Measurements from ENCODE around the gene CELF2. TPM values are rescaled to one million over a fixed set of nuclear protein-coding genes. Genes with fewer than 3 reads are reported as not detected.
"Not testable (repeated sequence)": the region's sequence is repeated elsewhere in the genome, so short reads cannot be mapped to it uniquely, and the experiment has no call there.

Gene CELF2
- 3.5 TPM for total RNA-seq

- peak; percentile 70 for ATAC-seq
Measured at GRCh38 chr10:11017570-11018431, at the start of gene CELF2. Gene CELF2 (plus strand): TSS chr10:11017872. CDS start chr10:11018090, 218 bp downstream.

DNA sequence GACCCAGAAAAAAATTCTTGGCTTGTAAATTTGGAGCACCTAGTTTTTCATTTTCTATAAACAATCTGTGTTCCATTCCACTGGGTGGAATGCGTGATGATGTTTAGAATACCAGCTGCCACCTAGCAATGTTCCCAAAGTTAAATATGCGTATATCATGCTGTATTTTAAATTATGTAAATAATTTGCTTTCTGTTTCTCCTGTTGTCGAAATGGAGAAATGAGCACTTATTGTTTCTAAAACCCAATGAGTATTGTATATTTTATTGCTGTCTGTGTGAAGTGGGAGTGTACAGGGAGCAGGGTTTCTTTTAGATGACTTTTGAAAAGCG is 49.4 kb upstream of the CELF2 start:
- no peak for ATAC-seq

DNA sequence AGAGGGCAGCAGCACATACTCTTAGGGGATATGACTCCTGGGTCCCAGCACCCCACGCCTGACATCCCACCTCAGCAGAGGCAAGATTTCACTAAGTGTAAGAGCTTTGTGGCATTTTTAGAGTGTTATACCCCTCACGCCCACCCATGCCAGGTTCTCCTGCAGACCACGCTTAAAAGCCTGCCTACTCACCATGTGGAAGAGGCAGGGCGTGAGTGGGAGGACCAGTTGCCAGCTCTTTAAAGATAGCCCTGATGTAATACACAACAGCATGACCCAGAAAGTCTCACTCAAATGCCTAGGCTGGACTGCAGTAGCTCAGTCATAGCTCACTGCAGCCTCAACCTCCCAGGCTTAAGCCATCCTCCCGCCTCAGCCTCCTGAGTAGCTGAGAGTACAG is 44.4 kb upstream of the CELF2 start:
- no peak for ATAC-seq

- peak; percentile 44 for ATAC-seq
Measured at GRCh38 chr10:10975647-10976046, 42.0 kb upstream of the CELF2 start.

DNA sequence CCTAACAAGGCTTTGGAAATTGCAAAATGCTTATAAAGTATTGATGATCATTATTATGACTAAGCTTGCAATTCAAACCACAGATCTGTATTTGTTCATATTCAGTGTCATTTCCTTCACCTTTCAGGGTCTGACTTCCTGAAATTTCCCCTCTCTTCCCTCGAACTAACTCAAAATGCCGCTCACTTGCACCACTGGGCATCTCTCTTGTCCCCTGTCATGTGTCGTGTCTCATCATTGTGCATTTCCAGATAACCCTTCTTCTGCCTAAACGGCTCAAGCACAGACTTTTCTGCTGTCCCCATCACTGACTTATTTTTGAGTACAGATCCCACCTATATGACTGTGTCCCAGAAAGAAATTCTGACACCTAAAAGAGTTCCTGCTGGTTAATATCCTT is 41.0 kb upstream of the CELF2 start:
- no peak for ATAC-seq

- no peak for ATAC-seq
Measured at GRCh38 chr10:10977226-10977956, 40.3 kb upstream of the CELF2 start.

GRCh38 chr10:10977978-10978377 is 39.7 kb upstream of the CELF2 start:
- no peak for ATAC-seq

DNA sequence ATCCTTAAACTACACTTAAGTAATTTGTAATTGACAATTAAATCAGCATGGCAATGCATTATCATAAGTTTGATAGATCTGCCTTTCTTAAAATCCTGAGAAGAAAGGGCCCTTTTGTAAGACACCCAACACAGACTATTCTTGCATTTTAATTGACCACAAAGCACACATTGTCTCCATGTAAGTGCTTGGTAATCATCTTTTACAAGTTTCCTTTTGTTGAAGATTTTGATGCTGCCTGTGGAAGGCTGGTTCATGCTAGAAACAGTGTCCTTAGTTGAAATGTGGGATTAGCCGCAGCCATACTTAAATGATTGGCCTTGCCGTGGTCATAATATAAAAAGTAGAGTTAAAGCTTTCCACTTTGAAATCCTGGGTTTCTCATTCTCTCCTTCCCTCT is 32.3 kb upstream of the CELF2 start:
- no peak for ATAC-seq

GRCh38 chr10:10986606-10987005 is 31.1 kb upstream of the CELF2 start:
- ATAC-seq = no peak

- no peak for ATAC-seq
Measured at GRCh38 chr10:10987111-10987510, 30.6 kb upstream of the CELF2 start.

GRCh38 chr10:10989669-10990068 is 28.0 kb upstream of the CELF2 start:
- ATAC-seq = no peak

- ATAC-seq = no peak
Measured at GRCh38 chr10:10991144-10991543, 26.5 kb upstream of the CELF2 start.

GRCh38 chr10:10992072-10992471 is 25.6 kb upstream of the CELF2 start:
- ATAC-seq = no peak

DNA sequence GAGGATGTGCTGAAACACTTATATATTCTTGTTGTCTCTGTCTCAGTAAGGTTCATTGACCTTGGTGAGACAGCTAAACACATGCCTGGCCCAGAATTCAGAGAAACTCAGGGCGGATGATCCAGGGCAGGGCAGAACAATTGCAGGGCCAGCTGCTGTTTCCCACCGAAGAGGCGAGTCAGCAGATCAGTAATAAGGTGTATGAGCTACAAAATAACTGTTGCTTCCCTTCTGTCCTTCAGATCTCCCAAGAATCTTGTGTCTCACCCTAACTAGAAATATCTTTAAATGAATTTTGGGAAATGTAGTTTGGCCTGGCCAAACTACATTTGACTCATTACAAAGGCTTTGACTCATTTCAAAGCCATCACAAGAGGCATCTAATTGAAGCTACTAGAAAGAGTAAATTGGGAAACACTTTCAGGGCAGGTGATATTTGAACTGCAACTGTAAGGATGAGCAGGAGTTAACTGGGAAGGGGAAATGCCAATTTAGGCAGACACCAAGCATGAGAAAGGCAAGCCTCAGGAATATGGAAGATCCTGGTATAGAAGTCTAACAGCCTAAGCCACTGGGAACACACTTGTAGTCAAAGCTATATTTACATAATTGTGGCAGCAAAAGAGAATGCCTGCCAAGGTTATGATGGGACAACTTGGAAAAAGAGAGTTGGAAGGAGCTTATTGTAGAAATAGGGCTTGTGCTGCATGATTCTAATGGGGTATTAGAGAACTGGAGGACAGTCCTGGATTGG is 24.5 kb upstream of the CELF2 start:
- ATAC-seq = no peak

- ATAC-seq = no peak
Measured at GRCh38 chr10:10993785-10994184, 23.9 kb upstream of the CELF2 start.

DNA sequence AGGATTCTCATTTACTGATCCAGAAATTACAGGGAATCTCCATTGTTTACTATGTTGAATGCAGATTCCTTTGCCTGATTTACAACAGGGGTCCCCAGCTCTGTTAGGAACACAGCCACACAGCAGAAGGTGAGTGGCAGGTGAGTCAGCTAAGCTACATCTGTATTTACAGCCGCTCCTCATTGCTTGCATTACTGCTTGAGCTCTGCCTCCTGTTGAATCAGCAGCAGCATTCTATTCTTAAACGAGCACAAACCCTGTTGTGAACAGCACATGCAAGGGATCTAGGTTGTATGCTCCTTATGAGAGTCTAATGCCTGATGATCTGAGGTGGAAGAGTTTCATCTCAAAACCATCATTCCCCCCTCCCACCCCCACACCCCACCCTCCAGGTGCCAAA is 23.3 kb upstream of the CELF2 start:
- ATAC-seq = no peak

DNA sequence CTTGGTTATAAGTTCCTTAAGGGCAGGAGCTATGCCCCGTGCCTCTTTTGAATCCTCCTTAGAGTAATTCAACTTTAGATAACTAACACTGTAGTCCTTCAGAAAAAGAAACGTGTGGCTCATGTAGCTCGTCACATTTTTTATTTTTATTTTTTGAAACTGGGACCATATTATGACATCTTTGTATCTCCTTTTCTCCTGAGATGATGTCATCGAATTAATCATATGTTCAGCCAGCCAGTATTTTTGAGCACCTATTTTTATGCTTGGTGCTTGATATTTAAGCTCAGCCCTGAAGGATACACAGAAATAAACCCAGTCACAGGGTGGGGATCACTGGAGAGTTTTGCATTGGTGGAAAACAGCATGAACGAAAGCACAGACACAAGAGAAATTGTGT is 22.6 kb upstream of the CELF2 start:
- no peak for ATAC-seq

GRCh38 chr10:10996966-10997620 is 20.6 kb upstream of the CELF2 start:
- peak; percentile 18 for ATAC-seq

GRCh38 chr10:10999501-10999900 is 18.2 kb upstream of the CELF2 start:
- not testable (repeated sequence) for ATAC-seq

DNA sequence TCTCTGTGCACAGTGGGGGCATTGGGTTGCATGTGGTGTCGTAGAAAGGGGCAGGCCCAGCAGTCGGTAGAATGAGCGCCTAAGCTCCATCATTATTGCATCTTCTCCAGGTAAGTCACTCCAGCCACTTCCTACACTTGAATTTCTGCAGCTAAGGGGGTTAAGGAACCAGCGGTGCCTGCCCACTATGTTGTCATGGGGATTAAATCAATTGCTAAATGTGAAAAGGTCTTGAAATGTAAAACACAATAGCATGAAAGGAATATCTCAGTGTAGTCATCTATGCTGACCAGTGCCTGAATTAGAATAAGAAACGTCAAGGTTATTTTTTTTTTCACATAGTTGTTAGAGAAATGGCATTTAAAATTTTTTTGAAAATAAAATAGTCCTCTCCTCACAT is 15.2 kb upstream of the CELF2 start:
- ATAC-seq = no peak

- ATAC-seq = no peak
Measured at GRCh38 chr10:11002916-11003315, 14.8 kb upstream of the CELF2 start.

DNA sequence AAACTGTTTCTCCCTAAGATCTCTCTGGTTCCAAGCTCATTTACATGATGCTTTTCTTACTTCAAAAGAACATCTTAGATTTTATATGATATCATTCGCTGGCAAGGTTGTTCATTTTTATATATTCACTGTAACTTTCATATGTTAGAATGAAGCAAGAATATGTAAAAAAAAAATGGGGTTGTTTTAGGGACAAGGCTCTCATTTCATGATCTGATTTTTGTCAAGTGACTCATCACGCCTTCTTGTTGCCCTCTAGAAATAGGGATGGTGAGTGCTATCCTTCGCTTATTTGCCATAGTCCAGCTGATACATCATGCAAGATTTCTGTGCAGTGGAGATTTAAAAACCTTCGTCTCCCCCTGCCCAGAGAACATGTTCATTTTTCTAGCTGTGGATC is 14.0 kb upstream of the CELF2 start:
- no peak for ATAC-seq
